Measurements from ENCODE around the gene MYO16.
"Not testable (repeated sequence)": the region's sequence is repeated elsewhere in the genome, so short reads cannot be mapped to it uniquely, and the experiment has no call there.

Gene MYO16

GRCh38 chr13:109208522-109208921 is 579.1 kb downstream of the MYO16 start:
- TF ChIP-seq SUZ12 (IDR thresholded peaks at IDR 0.05; ENCODE audit: extremely low read depth, insufficient read depth, insufficient read length) (no peak), YY1 (IDR thresholded peaks at IDR 0.05; ENCODE audit: insufficient read depth, insufficient read length) (no peak), ZNF274 (IDR thresholded peaks at IDR 0.05; ENCODE audit: low read depth, low read length) (no peak)
- Histone ChIP-seq H3K9ac (ENCODE audit: insufficient read length, low read depth) (no peak overlapping the region), H3K9me3 (ENCODE audit: insufficient read depth, low read length) (no peaks in the 10 kb centered on the region), H3K4me3 (ENCODE audit: insufficient read length, low read depth) (no peak overlapping the region), H3K36me3 (ENCODE audit: insufficient read depth, insufficient read length, low read length) (no peaks in the 10 kb centered on the region), H3K4me1 (ENCODE audit: insufficient read depth, insufficient read length) (no peaks in the 10 kb centered on the region), H3K27me3 (ENCODE audit: insufficient read depth, insufficient read length) (no peaks in the 10 kb centered on the region)
- no peak for DNase-seq (ENCODE audit: low read depth, low spot score)

DNA sequence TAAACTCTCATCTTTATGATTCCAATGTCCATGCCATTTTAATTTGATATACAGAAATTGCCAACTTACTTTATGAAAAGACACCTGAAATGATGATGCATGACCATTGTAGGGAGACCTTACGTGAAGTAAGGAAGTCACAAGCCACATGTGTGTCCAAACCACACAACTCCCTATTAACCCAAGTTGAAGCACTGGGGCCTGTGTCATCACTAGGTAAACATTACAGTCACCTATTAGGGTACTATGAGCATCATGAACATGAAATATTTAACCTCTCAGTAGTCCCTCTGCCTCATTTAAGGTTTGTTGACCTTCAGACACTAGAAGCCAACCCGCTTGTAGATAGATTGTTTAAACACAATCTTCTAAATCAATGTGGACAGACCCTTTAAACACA is 580.1 kb downstream of the MYO16 start:
- Histone ChIP-seq H3K9me3 (ENCODE audit: insufficient read depth, low read length) (no peaks in the 10 kb centered on the region), H3K27me3 (ENCODE audit: insufficient read depth, insufficient read length) (no peaks in the 10 kb centered on the region), H3K36me3 (ENCODE audit: insufficient read depth, insufficient read length, low read length) (no peaks in the 10 kb centered on the region), H3K4me1 (ENCODE audit: insufficient read depth, insufficient read length) (no peaks in the 10 kb centered on the region), H3K4me3 (ENCODE audit: insufficient read length, low read depth) (no peak overlapping the region), H3K9ac (ENCODE audit: insufficient read length, low read depth) (no peak overlapping the region)
- no peak for DNase-seq (ENCODE audit: low read depth, low spot score)
- no peak for TF ChIP-seq ZNF274 (IDR thresholded peaks at IDR 0.05; ENCODE audit: low read depth, low read length)
- TF ChIP-seq SUZ12 (IDR thresholded peaks at IDR 0.05; ENCODE audit: extremely low read depth, insufficient read depth, insufficient read length): no peak
- no peak for TF ChIP-seq YY1 (IDR thresholded peaks at IDR 0.05; ENCODE audit: insufficient read depth, insufficient read length)

DNA sequence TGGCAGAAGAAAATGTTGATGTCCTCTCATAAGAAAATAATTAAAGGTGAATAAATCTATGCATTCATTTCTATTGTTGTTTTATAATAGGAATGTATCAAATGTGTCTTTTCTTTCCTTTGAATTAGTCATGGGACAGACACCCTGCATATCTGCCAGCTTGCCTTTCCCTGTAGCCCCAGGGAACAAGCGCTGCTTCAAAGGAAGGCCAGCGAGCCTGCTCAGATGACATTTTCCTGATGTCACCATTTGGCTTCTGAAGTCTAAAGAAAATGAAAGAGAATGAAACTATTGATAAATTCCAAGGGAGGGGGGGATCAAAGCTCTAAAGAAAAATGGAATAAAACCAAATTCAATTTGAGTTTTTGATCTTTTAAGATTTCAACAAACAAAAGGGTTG is 582.2 kb downstream of the MYO16 start:
- Histone ChIP-seq H3K9me3 (ENCODE audit: insufficient read depth, low read length) (no peaks in the 10 kb centered on the region), H3K4me3 (ENCODE audit: insufficient read length, low read depth) (no peak overlapping the region), H3K36me3 (ENCODE audit: insufficient read depth, insufficient read length, low read length) (no peaks in the 10 kb centered on the region), H3K4me1 (ENCODE audit: insufficient read depth, insufficient read length) (no peaks in the 10 kb centered on the region), H3K9ac (ENCODE audit: insufficient read length, low read depth) (no peak overlapping the region), H3K27me3 (ENCODE audit: insufficient read depth, insufficient read length) (no peaks in the 10 kb centered on the region)
- TF ChIP-seq SUZ12 (IDR thresholded peaks at IDR 0.05; ENCODE audit: extremely low read depth, insufficient read depth, insufficient read length) (no peak), ZNF274 (IDR thresholded peaks at IDR 0.05; ENCODE audit: low read depth, low read length) (no peak), YY1 (IDR thresholded peaks at IDR 0.05; ENCODE audit: insufficient read depth, insufficient read length) (no peak)
- peak; percentile 44 for DNase-seq (ENCODE audit: low read depth, low spot score)

- no peak overlapping the region for H3K4me3 ChIP-seq (ENCODE audit: insufficient read length, low read depth)
- no peak for DNase-seq (ENCODE audit: low read depth, low spot score)
- no peaks in the 10 kb centered on the region for H3K27me3 ChIP-seq (ENCODE audit: insufficient read depth, insufficient read length)
- no peak overlapping the region for H3K9ac ChIP-seq (ENCODE audit: insufficient read length, low read depth)
- H3K9me3 ChIP-seq (ENCODE audit: insufficient read depth, low read length): no peaks in the 10 kb centered on the region
- H3K36me3 ChIP-seq (ENCODE audit: insufficient read depth, insufficient read length, low read length): no peaks in the 10 kb centered on the region
- no peak for TF ChIP-seq SUZ12 (IDR thresholded peaks at IDR 0.05; ENCODE audit: extremely low read depth, insufficient read depth, insufficient read length)
- no peak for TF ChIP-seq YY1 (IDR thresholded peaks at IDR 0.05; ENCODE audit: insufficient read depth, insufficient read length)
- TF ChIP-seq ZNF274 (IDR thresholded peaks at IDR 0.05; ENCODE audit: low read depth, low read length): no peak
- no peaks in the 10 kb centered on the region for H3K4me1 ChIP-seq (ENCODE audit: insufficient read depth, insufficient read length)
These were observed 583.2 kb downstream of the MYO16 start for GRCh38 chr13:109212650-109213049.

GRCh38 chr13:109213714-109214113 is 584.3 kb downstream of the MYO16 start:
- Histone ChIP-seq H3K27me3 (ENCODE audit: insufficient read depth, insufficient read length) (no peaks in the 10 kb centered on the region), H3K4me3 (ENCODE audit: insufficient read length, low read depth) (no peak overlapping the region), H3K36me3 (ENCODE audit: insufficient read depth, insufficient read length, low read length) (no peaks in the 10 kb centered on the region), H3K4me1 (ENCODE audit: insufficient read depth, insufficient read length) (no peaks in the 10 kb centered on the region), H3K9me3 (ENCODE audit: insufficient read depth, low read length) (no peaks in the 10 kb centered on the region), H3K9ac (ENCODE audit: insufficient read length, low read depth) (no peak overlapping the region)
- DNase-seq (ENCODE audit: low read depth, low spot score): no peak
- TF ChIP-seq SUZ12 (IDR thresholded peaks at IDR 0.05; ENCODE audit: extremely low read depth, insufficient read depth, insufficient read length) (no peak), ZNF274 (IDR thresholded peaks at IDR 0.05; ENCODE audit: low read depth, low read length) (no peak), YY1 (IDR thresholded peaks at IDR 0.05; ENCODE audit: insufficient read depth, insufficient read length) (no peak)

GRCh38 chr13:109214393-109214792 is 585.0 kb downstream of the MYO16 start:
- no peaks in the 10 kb centered on the region for H3K27me3 ChIP-seq (ENCODE audit: insufficient read depth, insufficient read length)
- H3K9me3 ChIP-seq (ENCODE audit: insufficient read depth, low read length): no peaks in the 10 kb centered on the region
- TF ChIP-seq ZNF274 (IDR thresholded peaks at IDR 0.05; ENCODE audit: low read depth, low read length) (no peak), YY1 (IDR thresholded peaks at IDR 0.05; ENCODE audit: insufficient read depth, insufficient read length) (no peak), SUZ12 (IDR thresholded peaks at IDR 0.05; ENCODE audit: extremely low read depth, insufficient read depth, insufficient read length) (no peak)
- H3K36me3 ChIP-seq (ENCODE audit: insufficient read depth, insufficient read length, low read length): no peaks in the 10 kb centered on the region
- H3K4me1 ChIP-seq (ENCODE audit: insufficient read depth, insufficient read length): no peaks in the 10 kb centered on the region
- no peak overlapping the region for H3K9ac ChIP-seq (ENCODE audit: insufficient read length, low read depth)
- no peak overlapping the region for H3K4me3 ChIP-seq (ENCODE audit: insufficient read length, low read depth)
- no peak for DNase-seq (ENCODE audit: low read depth, low spot score)

DNA sequence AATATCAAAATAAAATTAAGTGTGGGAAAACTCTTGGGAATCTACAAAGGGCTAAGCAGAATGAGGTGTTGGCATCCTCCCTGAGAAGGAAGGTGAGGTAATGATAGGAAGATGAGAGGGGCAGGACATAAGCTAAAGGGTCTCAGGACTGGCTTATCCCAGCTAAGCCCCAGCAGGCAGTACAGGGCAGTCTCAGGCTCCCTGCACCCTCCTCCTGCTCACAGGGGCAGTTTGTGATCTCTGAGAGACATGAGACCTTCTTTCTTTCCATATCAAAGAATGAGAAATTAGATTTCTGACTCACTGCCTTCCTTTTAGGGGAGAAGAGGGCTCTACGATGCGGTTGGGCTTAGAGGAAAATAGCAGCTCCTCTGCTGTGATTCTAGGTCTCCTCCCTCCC is 586.0 kb downstream of the MYO16 start:
- Histone ChIP-seq H3K4me1 (ENCODE audit: insufficient read depth, insufficient read length) (no peaks in the 10 kb centered on the region), H3K27me3 (ENCODE audit: insufficient read depth, insufficient read length) (no peaks in the 10 kb centered on the region), H3K9ac (ENCODE audit: insufficient read length, low read depth) (no peak overlapping the region), H3K4me3 (ENCODE audit: insufficient read length, low read depth) (no peak overlapping the region), H3K36me3 (ENCODE audit: insufficient read depth, insufficient read length, low read length) (no peaks in the 10 kb centered on the region), H3K9me3 (ENCODE audit: insufficient read depth, low read length) (no peaks in the 10 kb centered on the region)
- TF ChIP-seq YY1 (IDR thresholded peaks at IDR 0.05; ENCODE audit: insufficient read depth, insufficient read length) (no peak), SUZ12 (IDR thresholded peaks at IDR 0.05; ENCODE audit: extremely low read depth, insufficient read depth, insufficient read length) (no peak), ZNF274 (IDR thresholded peaks at IDR 0.05; ENCODE audit: low read depth, low read length) (no peak)
- no peak for DNase-seq (ENCODE audit: low read depth, low spot score)

- H3K4me1 ChIP-seq (ENCODE audit: insufficient read depth, insufficient read length): not testable (repeated sequence)
These were observed 588.1 kb downstream of the MYO16 start for GRCh38 chr13:109217510-109217909.

More at GRCh38 chr13:109217510-109217909, 588.1 kb downstream of the MYO16 start:
- H3K9ac ChIP-seq (ENCODE audit: insufficient read length, low read depth); H3K9me3 ChIP-seq (ENCODE audit: insufficient read depth, low read length); H3K4me3 ChIP-seq (ENCODE audit: insufficient read length, low read depth); DNase-seq (ENCODE audit: low read depth, low spot score); H3K36me3 ChIP-seq (ENCODE audit: insufficient read depth, insufficient read length, low read length); H3K27me3 ChIP-seq (ENCODE audit: insufficient read depth, insufficient read length): not testable (repeated sequence)
